ENCODE measurements around the gene PTPRN2. TPM values are rescaled to one million over a fixed set of nuclear protein-coding genes. Genes with fewer than 3 reads are reported as not detected.

The PTPRN2 gene
- total and polyA plus RNA-seq, 2 donors (not counting 3 experiments of a cell fraction or from before 2014, with no cell fraction given) = 0.62 to 0.88 TPM

DNA sequence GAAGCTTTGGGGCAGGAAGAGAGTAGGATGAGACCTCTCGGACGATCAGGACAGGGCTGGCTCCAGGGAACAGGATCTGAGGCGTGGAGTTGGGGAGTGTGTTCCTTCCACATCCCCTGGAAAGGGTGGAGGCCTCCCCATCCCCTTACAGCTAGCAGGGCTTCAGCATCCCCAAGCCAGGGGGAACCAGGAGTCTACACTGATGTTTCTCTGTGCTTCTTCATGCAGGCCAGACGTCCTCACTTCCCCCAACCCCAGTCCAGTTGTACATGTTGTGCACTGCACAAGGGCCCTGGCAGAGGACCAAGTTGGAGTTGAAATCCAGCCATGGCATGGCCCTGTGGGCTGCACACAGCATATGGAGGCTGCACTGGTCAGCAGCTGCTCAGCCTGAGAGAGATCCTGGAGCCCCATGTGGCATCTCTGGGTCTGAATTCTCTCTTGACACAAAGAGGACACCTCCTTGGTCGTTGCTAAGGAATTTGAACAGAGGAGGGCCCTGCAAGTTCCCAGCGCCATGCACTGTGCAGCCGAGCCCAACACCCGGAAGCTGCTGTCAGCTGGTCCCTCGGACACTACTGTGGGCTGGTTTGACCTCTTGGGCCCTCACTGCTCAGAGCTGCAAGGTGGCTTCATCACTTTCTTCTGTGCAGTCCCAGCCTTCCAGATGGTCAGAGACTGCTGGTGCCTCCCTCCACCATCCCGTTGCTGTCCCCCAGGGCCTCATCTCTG lies 1069.7 kb downstream of the PTPRN2 start:
- Histone ChIP-seq H3K9me1 (replicated peaks; ENCODE audit: control insufficient read depth, extremely low read depth, insufficient read depth, low read length) (no peaks in the 10 kb centered on the region), H3K4me3 (replicated peaks in 1 of 3; ENCODE audit: insufficient read depth in 1 of 3, low read depth in 1 of 3, low read length in 3 of 3) (no peak overlapping the region), H3K4me1 (ENCODE audit: control insufficient read depth, extremely low read depth, insufficient read depth, low read length) (no peaks in the 10 kb centered on the region), H2AFZ (ENCODE audit: low read depth, low read length) (no peak overlapping the region), H3K27ac (ENCODE audit: insufficient read depth, low read depth, low read length) (no peak overlapping the region), H3K4me2 (ENCODE audit: insufficient read depth, low read length) (no peak overlapping the region), H3K36me3 (ENCODE audit: control insufficient read depth in 2 of 2, extremely low read depth in 1 of 2, insufficient read depth in 2 of 2, low read length in 2 of 2) (no peaks in the 10 kb centered on the region), H4K20me1 (replicated peaks; ENCODE audit: control insufficient read depth, extremely low read depth, insufficient read depth, low read length) (no peaks in the 10 kb centered on the region), H3K27me3 (ENCODE audit: control insufficient read depth in 2 of 2, insufficient read depth in 2 of 2, low read length in 2 of 2) (no peaks in the 10 kb centered on the region), H3K9me3 (replicated peaks; ENCODE audit: control insufficient read depth, insufficient read depth, low read length) (no peaks in the 10 kb centered on the region), H3K79me2 (ENCODE audit: control insufficient read depth, insufficient read depth, low read length) (no peaks in the 10 kb centered on the region), H3K9ac (replicated peaks; ENCODE audit: extremely low read depth, insufficient read depth, low read length) (no peak overlapping the region)
- no peak for FAIRE-seq
- ChIA-PET POLR2A (no interaction called here), CTCF (no interaction called here)
- DNase-seq (ENCODE audit: low read depth, low spot score) = no peak
- intact Hi-C loops (cut with micrococcal nuclease) = no loop called here
- dilution Hi-C loops (cut with MboI; ENCODE audit: extremely low pct_ligation_motif_present, low sequenced_read_pairs) = no loop called here
- no TSS peak for BruUV-seq (replicated peaks)
- TF ChIP-seq GATA2 (IDR thresholded peaks at IDR 0.05; ENCODE audit: insufficient read depth, insufficient read length, low read depth, low read length) (no peak), POLR2AphosphoS5 (IDR thresholded peaks at IDR 0.05; ENCODE audit: insufficient read depth, low read depth, low read length) (no peak), FOS (IDR thresholded peaks at IDR 0.05; ENCODE audit: borderline replicate concordance, insufficient read depth, low read length) (no peak), POLR2A (IDR thresholded peaks at IDR 0.05; ENCODE audit: low read depth, low read length) (no peak), MYC (IDR thresholded peaks at IDR 0.05; ENCODE audit: low read depth, low read length) (no peak), JUN (IDR thresholded peaks at IDR 0.05; ENCODE audit: borderline replicate concordance, insufficient read depth, insufficient read length, low read depth) (no peak), EZH2 (IDR thresholded peaks at IDR 0.05; ENCODE audit: borderline replicate concordance, low read depth, low read length, severe bottlenecking) (no peak)
- TF ChIP-seq, protein P1, sequence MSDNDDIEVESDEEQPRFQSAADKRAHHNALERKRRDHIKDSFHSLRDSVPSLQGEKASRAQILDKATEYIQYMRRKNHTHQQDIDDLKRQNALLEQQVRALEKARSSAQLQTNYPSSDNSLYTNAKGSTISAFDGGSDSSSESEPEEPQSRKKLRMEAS (IDR thresholded peaks at IDR 0.05; ENCODE audit: insufficient read depth, insufficient read length) = no peak
- TF ChIP-seq, protein P2, sequence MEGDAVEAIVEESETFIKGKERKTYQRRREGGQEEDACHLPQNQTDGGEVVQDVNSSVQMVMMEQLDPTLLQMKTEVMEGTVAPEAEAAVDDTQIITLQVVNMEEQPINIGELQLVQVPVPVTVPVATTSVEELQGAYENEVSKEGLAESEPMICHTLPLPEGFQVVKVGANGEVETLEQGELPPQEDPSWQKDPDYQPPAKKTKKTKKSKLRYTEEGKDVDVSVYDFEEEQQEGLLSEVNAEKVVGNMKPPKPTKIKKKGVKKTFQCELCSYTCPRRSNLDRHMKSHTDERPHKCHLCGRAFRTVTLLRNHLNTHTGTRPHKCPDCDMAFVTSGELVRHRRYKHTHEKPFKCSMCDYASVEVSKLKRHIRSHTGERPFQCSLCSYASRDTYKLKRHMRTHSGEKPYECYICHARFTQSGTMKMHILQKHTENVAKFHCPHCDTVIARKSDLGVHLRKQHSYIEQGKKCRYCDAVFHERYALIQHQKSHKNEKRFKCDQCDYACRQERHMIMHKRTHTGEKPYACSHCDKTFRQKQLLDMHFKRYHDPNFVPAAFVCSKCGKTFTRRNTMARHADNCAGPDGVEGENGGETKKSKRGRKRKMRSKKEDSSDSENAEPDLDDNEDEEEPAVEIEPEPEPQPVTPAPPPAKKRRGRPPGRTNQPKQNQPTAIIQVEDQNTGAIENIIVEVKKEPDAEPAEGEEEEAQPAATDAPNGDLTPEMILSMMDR (IDR thresholded peaks at IDR 0.05; ENCODE audit: extremely low read depth in 1 of 2, insufficient read depth in 1 of 2, low read depth in 1 of 2, low read length in 2 of 2) = no peak

Data from endothelial cell of umbilical vein (primary cell).